ENCODE measurements around the gene TFB1M. TPM values are rescaled to one million over a fixed set of nuclear protein-coding genes. Genes with fewer than 3 reads are reported as not detected.
A peak's percentile ranks its signal among the peaks of the same experiment; 100 is the strongest.

The TFB1M gene
- total RNA-seq, 1 experiment from 2014 or later: 31.0 TPM

- no peaks in the 10 kb centered on the region for H3K27me3 Mint-ChIP-seq (ENCODE audit: insufficient read depth, unreplicated experiment)
- CTCF ChIA-PET: interaction anchor here (0.7 kb wide), 1 partner anchor 132 kb away, joined by 3 read pairs; no protein-coding TSS in a partner anchor
- POLR2A ChIA-PET: no interaction called here
- no peak overlapping the region for H3K4me3 Mint-ChIP-seq (ENCODE audit: unreplicated experiment)
- no peak for DNase-seq (ENCODE audit: unreplicated experiment)
- no peak for TF ChIP-seq CTCF (IDR thresholded peaks at IDR 0.05; ENCODE audit: unreplicated experiment)
- H3K27ac Mint-ChIP-seq (ENCODE audit: low read depth, unreplicated experiment): no peak overlapping the region
- intact Hi-C loops (cut with micrococcal nuclease): no loop called here
- BruUV-seq (replicated peaks): no TSS peak
- no peaks in the 10 kb centered on the region for H3K4me1 Mint-ChIP-seq (ENCODE audit: insufficient read depth, unreplicated experiment)
- no peaks in the 10 kb centered on the region for H3K9me3 Mint-ChIP-seq (ENCODE audit: unreplicated experiment)
- no peaks in the 10 kb centered on the region for H3K36me3 Mint-ChIP-seq (ENCODE audit: insufficient read depth, unreplicated experiment)
Measured at GRCh38 chr6:155216312-155217046, 97.8 kb downstream of the TFB1M start.

GRCh38 chr6:155215906-155216305 is 98.4 kb downstream of the TFB1M start:
- no peaks in the 10 kb centered on the region for H3K9me3 Mint-ChIP-seq (ENCODE audit: unreplicated experiment)

GRCh38 chr6:155213611-155214372 is 100.5 kb downstream of the TFB1M start:
- TF ChIP-seq CTCF (IDR thresholded peaks at IDR 0.05; ENCODE audit: unreplicated experiment): no peak
- H3K27me3 Mint-ChIP-seq (ENCODE audit: insufficient read depth, unreplicated experiment): no peaks in the 10 kb centered on the region
- DNase-seq (ENCODE audit: unreplicated experiment): no peak
- H3K36me3 Mint-ChIP-seq (ENCODE audit: insufficient read depth, unreplicated experiment): no peaks in the 10 kb centered on the region
- ChIA-PET POLR2A (interaction anchor here (1.2 kb wide), 1 partner anchor 10 kb away, joined by 6 read pairs; no protein-coding TSS in a partner anchor), CTCF (interaction anchor here (0.6 kb wide), 1 partner anchor 52 kb away, joined by 3 read pairs; no protein-coding TSS in a partner anchor)
- no peaks in the 10 kb centered on the region for H3K4me1 Mint-ChIP-seq (ENCODE audit: insufficient read depth, unreplicated experiment)
- no peak overlapping the region for H3K4me3 Mint-ChIP-seq (ENCODE audit: unreplicated experiment)
- intact Hi-C loops (cut with micrococcal nuclease): no loop called here
- peak overlapping the region; percentile 4 for H3K27ac Mint-ChIP-seq (ENCODE audit: low read depth, unreplicated experiment)
- no peaks in the 10 kb centered on the region for H3K9me3 Mint-ChIP-seq (ENCODE audit: unreplicated experiment)
- BruUV-seq (replicated peaks): no TSS peak

More at GRCh38 chr6:155215906-155216305, 98.4 kb downstream of the TFB1M start:
- H3K27ac Mint-ChIP-seq (ENCODE audit: low read depth, unreplicated experiment): no peak overlapping the region
- H3K27me3 Mint-ChIP-seq (ENCODE audit: insufficient read depth, unreplicated experiment): no peaks in the 10 kb centered on the region
- intact Hi-C loops (cut with micrococcal nuclease): no loop called here
- no peaks in the 10 kb centered on the region for H3K4me1 Mint-ChIP-seq (ENCODE audit: insufficient read depth, unreplicated experiment)
- no TSS peak for BruUV-seq (replicated peaks)
- H3K4me3 Mint-ChIP-seq (ENCODE audit: unreplicated experiment): no peak overlapping the region
- POLR2A ChIA-PET: no interaction called here
- no peaks in the 10 kb centered on the region for H3K36me3 Mint-ChIP-seq (ENCODE audit: insufficient read depth, unreplicated experiment)
- peak; percentile 13 for DNase-seq (ENCODE audit: unreplicated experiment)
- CTCF ChIA-PET: no interaction called here
- no peak for TF ChIP-seq CTCF (IDR thresholded peaks at IDR 0.05; ENCODE audit: unreplicated experiment)

- no peaks in the 10 kb centered on the region for H3K27me3 Mint-ChIP-seq (ENCODE audit: insufficient read depth, unreplicated experiment)
- BruUV-seq (replicated peaks): no TSS peak
- ChIA-PET CTCF (interaction anchor here (0.6 kb wide), 1 partner anchor 40 kb away, joined by 3 read pairs; no protein-coding TSS in a partner anchor), POLR2A (no interaction called here)
- no peak overlapping the region for H3K27ac Mint-ChIP-seq (ENCODE audit: low read depth, unreplicated experiment)
- intact Hi-C loops (cut with micrococcal nuclease): no loop called here
- DNase-seq (ENCODE audit: unreplicated experiment): no peak
- H3K9me3 Mint-ChIP-seq (ENCODE audit: unreplicated experiment): no peaks in the 10 kb centered on the region
- no peaks in the 10 kb centered on the region for H3K36me3 Mint-ChIP-seq (ENCODE audit: insufficient read depth, unreplicated experiment)
- TF ChIP-seq CTCF (IDR thresholded peaks at IDR 0.05; ENCODE audit: unreplicated experiment): no peak
- H3K4me1 Mint-ChIP-seq (ENCODE audit: insufficient read depth, unreplicated experiment): no peaks in the 10 kb centered on the region
- H3K4me3 Mint-ChIP-seq (ENCODE audit: unreplicated experiment): no peak overlapping the region
Measured at GRCh38 chr6:155212616-155213380, 101.5 kb downstream of the TFB1M start.
